Right ventricle myocardium inferior (tissue), 1 donor: ENCODE measurements around the gene TEX19. TPM values are rescaled to one million over a fixed set of nuclear protein-coding genes. Genes with fewer than 3 reads are reported as not detected.
A peak's percentile ranks its signal among the peaks of the same experiment; 100 is the strongest.

Source experiments
- ATAC-seq: fragments of 200-7000 bp; cut with Tn5 transposase; one replicate; pipeline ENCODE4 v1.9.1; 2020; ENCODE audit warnings: mild to moderate bottlenecking, moderate library complexity
- DNase-seq: peaks from one replicate; pipeline ENCODE4 v3.0.0; 2021; ENCODE audit errors: missing footprints
- intact Hi-C: fragments of 100-400 bp; cut with DNase I; formaldehyde crosslinking; loops from one replicate; pipeline ENCODE4 v1.11.0; 2022
- total RNA-seq: library from RNA; stranded (reverse); fragmentation: NEBNext Ultra II Directional; extraction: Animal tissue kit (Norgen Biotek cat#: 25700); gene quantifications from one replicate; pipeline ENCODE4 v1.2.1, GENCODE V29; 2021
- donor health status: DM: no; HTN: yes; CAD: no; lungs with severe emphysema.

The TEX19 gene
- total RNA-seq, 1 donor from 2014 or later = not detected

GRCh38 chr17:82320140-82320840, 38.8 kb upstream of the TEX19 start:
- intact Hi-C loops = loop anchor here (2.0 kb wide), 1 partner anchor 83 kb away; no protein-coding TSS in a partner anchor
- DNase-seq (no peak), ATAC-seq (no peak)

GRCh38 chr17:82320956-82321927, 37.8 kb upstream of the TEX19 start:
- no peak for DNase-seq
- intact Hi-C loops = loop anchor here (1.0 to 2.0 kb wide), 2 partner anchors 84 to 115 kb away; no protein-coding TSS in a partner anchor
- ATAC-seq = no peak

GRCh38 chr17:82321947-82322466, 37.0 kb upstream of the TEX19 start:
- no peak for DNase-seq
- ATAC-seq = peak; percentile 15
- intact Hi-C loops = loop anchor here (1.0 to 2.0 kb wide), 2 partner anchors 85 to 116 kb away; no protein-coding TSS in a partner anchor

GRCh38 chr17:82322526-82323453, 36.3 kb upstream of the TEX19 start:
- ATAC-seq = no peak
- intact Hi-C loops = no loop called here
- DNase-seq = no peak

DNA sequence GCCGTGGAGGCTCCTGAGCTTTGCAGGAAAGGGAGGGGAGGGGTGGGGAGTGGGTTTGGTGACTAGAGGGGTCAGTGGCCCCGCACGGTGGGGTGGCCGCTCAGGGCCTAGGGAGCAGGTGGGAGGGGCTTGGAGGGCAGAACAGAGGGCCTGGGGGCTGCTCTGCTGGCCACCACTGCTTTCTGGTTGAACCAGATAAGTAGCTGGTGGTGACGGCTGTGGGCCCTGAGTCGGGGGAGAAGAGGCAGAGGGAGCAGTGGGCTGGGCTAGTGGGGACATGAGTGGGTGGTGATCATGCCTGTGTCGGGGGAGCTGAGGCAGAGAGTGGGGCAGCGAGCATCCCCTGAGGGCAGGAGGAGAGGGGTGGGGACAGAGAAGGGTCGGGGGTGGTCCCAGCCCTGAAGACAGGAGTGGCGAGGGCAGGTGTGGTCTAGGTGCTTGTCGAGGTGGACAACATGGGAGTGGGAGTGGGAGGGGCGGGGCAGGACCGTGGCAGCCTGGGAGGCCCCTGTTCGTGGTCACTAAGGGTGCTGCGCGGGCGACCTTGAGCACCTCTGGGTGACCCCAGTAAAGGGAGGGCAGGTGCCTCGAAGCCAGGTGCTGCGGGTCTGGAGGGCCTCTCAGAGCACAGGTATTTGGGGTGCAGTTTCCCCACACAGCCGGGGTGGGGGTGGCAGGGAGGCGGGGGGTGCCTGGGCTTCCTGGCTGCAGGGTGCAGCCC, 35.4 kb upstream of the TEX19 start:
- intact Hi-C loops = no loop called here
- no peak for ATAC-seq

DNA sequence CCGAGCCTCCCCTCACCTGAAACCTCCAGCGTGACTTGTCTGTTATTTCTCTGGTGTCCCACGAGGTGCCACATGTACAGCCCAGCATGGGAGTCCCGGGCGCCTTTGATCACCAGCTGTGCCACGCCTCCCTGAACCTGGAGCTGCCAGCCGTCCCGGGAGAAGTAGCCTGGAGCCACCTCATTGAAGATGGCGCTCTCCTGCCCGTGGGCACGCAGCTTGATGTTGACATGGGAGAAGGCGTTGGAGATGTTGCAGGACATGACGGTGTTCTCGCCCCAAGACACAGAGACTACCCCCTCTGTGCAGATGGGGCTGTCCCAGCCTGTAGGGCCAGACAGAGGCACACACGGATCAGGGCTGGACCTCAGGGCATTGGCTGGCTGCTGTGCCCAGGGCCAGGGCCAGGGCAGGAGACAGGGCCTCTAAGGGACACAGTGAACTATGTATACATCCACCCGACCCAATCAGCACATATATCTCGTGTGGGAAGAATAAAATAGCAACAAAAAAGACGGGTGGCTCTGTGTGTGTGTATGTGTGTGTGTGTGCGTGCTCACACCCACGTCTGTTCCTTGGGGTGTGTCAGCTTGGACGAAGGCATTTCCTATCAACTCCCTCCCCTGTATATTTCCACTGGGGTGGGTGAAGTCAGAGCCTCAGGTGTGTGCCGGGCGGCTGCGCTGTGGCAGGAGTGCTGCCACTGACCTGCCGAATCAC, 34.3 kb upstream of the TEX19 start:
- no peak for DNase-seq
- intact Hi-C loops = no loop called here

More for the DNA sequence above, 35.4 kb upstream of the TEX19 start:
- DNase-seq = no peak

DNA sequence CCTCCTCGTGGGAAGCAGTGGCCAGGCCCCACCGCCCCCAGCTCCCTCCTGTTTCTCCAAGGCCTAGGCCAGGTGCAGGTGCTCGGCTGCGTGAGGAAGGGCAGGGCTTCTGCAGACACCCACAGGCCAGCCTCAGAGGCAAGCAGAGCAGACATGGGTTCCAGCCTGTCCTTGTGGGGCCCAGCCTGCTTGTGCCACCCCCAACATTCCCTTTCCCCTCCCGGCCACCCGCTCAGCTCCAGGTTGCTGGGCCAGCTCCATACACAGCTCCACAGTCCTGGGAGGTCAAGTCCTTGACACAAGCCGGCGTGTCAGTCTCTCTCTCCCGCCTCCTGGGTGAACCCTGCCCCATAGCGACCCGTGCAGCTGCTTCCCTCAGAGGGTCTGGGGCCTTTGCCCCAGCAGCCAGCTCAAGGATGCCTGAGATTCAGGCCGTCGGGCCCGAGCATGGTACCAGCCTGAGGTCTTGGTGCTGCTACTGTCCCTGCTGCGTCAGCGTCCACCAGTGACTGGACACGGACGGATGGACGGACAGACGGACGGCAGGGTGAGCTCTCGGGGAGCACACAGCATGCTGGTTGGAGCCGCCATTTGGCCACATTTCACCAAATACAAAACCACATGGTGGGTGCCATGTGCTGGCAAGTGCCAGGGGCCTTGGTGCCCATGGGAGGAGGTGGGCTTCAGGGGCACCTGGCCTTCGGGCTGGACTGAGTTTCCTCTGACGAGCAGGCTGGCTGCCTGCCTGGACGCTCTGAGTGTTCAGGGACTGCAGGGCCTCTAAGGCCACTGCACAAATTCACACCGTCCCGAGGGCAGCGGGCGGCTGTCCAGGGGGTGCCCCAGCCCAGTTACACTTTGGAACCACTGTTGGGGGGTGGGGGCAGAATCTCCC, 33.5 kb upstream of the TEX19 start:
- intact Hi-C loops = no loop called here
- DNase-seq = no peak
- no peak for ATAC-seq

More for the DNA sequence above, 34.3 kb upstream of the TEX19 start:
- ATAC-seq = no peak

GRCh38 chr17:82327289-82327688, 31.8 kb upstream of the TEX19 start:
- ATAC-seq = no peak
- no peak for DNase-seq
- intact Hi-C loops = no loop called here

- DNase-seq = no peak
- intact Hi-C loops = no loop called here
These were observed 31.3 kb upstream of the TEX19 start for GRCh38 chr17:82327757-82328140.

GRCh38 chr17:82328141-82328993, 30.7 kb upstream of the TEX19 start:
- ATAC-seq (no peak), DNase-seq (no peak)
- intact Hi-C loops = no loop called here

More at GRCh38 chr17:82327757-82328140, 31.3 kb upstream of the TEX19 start:
- no peak for ATAC-seq

DNA sequence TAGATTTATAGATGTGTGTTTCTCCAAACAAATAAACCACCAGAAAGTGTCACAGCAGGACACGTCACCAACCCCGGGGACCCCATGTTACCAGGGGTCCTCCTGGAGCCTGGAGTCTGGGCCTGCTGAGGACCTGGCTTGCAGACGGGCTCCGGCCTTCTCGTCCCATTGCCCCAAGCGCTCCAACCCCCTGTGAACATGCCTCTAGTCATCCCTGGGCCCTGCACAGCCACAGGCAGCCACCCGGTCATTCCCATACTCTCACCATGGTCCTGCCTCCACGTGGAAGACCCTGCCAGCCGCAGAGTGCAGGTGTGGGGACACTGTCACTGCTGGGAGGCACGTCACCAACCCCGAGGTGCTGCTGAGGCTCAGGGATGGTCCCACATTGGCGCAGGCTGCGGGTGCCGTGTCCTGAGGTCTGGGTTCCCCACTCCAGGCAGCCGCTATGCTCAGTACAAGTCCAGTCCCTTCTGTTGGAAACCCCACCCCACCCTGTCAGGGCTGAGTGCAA, 30.0 kb upstream of the TEX19 start:
- DNase-seq (no peak), ATAC-seq (no peak)
- intact Hi-C loops = no loop called here

DNA sequence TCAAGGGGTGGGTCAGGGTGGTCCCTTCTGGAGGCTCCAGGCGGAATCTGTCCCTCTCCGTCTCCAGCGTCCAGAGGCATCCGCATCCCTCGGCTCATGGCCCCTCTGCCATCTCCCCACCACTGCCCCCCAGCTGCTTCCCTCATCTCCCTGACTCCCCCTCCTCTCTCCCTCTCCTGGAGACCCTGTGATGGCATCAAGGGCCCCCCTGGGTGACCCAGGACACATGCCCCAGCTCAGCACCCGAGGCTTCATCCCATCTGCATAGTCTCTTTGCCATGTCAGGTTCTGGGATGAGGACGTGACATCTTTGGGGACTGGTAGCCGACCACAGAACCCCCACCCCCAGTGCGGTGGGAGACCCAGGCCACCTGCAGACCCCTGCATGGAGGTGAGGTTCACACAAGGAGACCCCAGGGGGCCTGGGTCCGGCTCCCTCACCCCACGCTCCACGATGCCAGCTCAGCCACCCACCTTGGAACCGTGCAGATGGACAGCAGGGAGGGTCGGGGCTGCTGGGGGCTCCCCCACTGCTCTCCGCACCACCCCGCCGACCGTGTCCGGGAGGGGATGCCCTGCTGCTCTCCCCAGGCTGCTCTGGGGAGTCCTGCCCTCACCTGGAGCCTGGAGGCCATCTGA, 29.2 kb upstream of the TEX19 start:
- no peak for DNase-seq
- intact Hi-C loops = no loop called here

DNA sequence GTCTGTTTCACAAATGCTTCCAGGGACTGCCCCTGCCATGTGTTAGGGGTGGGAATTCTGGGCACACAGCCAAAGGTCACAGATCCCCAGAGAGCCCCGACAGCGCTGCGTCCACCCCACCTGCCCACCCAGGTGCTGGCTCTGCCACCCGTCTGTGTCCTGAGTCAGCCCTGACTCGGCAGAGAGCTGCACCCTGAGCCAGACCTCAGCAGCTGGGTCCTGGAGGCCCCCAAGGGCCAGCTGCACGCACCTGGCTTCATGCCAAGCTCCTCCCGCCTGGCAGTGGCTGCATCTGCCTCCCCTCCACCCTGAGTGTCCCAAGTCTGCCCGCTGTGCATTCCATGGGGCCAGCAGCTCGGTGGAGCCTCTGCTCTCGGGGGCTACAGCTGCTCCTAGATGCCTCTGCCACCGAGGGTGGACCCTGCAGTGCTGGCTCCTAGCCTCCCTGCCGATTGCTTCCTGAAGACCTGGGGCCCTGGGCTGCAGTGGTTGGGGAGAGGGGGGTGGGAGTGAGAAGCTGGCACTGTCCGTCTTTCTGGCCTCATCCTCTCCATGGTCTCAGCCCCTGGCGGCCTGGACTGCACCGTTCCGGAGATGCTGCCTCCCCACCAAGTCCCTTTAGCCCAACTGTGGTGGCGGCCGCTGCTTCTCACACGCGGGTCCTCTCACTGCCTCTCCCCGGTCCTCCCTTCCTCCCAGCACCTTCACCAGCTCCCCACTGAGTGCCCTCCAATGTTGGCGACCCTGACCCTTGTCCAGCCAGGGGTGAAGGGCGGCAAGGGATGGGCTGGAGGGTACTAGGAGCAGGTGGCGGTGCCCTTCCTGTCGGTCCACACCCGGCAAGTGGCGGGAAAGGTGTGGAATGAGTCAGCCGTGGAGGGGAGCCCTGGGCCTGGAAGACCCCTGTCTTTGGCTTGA, 28.5 kb upstream of the TEX19 start:
- DNase-seq (no peak), ATAC-seq (no peak)
- intact Hi-C loops = no loop called here

More for the DNA sequence above, 29.2 kb upstream of the TEX19 start:
- no peak for ATAC-seq
